Testis (tissue), 2 donors: ENCODE results near the gene FCHSD2.

Experiments used
- POLR2A ChIP-seq: fragments of 450-650 bp; IDR thresholded peaks from one replicate; pipeline ENCODE4 v1.6.1; 2017; ENCODE audit warnings: antibody characterized with exemption, mild to moderate bottlenecking, moderate library complexity
- TF ChIP-seq, protein P1 (sequence below), 3 experiments: fragments of 450-650 bp in 2 of 3; fragments of 200-600 bp in 1 of 3; sonication (generic) in 1 of 3; IDR thresholded peaks; one replicate each; pipeline ENCODE4 v1.5.1; 2016 to 2019; ENCODE audit warnings: antibody characterized with exemption in 3 of 3, mild to moderate bottlenecking in 2 of 3, moderate library complexity in 1 of 3

DNA sequence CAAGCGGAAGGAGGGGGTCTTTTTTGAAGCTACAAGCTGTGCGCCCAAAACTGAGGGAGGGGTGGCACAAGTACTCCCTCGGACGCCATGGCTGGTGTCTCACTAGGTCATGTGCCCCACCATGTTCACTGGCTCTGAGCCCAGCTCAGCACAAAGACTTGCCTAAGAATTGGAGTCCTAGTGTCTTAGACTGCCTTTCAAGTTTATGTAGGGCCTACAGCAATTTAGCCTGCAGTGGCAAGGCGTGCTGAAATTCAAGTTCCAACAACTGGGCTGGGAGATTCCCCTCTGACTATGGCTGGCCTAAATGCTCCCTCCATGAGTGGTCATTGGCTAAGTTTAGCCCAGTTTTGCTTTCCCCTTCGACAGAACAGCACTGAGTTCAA is 27.3 kb downstream of the FCHSD2 start:
- TF ChIP-seq POLR2A = no peak
- TF ChIP-seq, protein P1, sequence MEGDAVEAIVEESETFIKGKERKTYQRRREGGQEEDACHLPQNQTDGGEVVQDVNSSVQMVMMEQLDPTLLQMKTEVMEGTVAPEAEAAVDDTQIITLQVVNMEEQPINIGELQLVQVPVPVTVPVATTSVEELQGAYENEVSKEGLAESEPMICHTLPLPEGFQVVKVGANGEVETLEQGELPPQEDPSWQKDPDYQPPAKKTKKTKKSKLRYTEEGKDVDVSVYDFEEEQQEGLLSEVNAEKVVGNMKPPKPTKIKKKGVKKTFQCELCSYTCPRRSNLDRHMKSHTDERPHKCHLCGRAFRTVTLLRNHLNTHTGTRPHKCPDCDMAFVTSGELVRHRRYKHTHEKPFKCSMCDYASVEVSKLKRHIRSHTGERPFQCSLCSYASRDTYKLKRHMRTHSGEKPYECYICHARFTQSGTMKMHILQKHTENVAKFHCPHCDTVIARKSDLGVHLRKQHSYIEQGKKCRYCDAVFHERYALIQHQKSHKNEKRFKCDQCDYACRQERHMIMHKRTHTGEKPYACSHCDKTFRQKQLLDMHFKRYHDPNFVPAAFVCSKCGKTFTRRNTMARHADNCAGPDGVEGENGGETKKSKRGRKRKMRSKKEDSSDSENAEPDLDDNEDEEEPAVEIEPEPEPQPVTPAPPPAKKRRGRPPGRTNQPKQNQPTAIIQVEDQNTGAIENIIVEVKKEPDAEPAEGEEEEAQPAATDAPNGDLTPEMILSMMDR (IDR thresholded peaks at IDR 0.05) = no peak
